ENCODE measurements around the gene C22orf42. TPM values are rescaled to one million over a fixed set of nuclear protein-coding genes. Genes with fewer than 3 reads are reported as not detected.
"Not testable (repeated sequence)": the region's sequence is repeated elsewhere in the genome, so short reads cannot be mapped to it uniquely, and the experiment has no call there.

Gene C22orf42
- total RNA-seq, 1 experiment from 2014 or later: not detected

GRCh38 chr22:32157632-32158031 is 1.5 kb downstream of the C22orf42 start:
- not testable (repeated sequence) for H3K9me3 Mint-ChIP-seq; H3K9ac ChIP-seq (ENCODE audit: extremely low read depth, insufficient read length, low read length); H3K56ac ChIP-seq (ENCODE audit: insufficient read length, low read depth, low read length); H3K4ac ChIP-seq (ENCODE audit: low read depth, low read length); H2BK12ac ChIP-seq (ENCODE audit: insufficient read length, low read depth, low read length); DNase-seq; H2AFZ ChIP-seq (ENCODE audit: low read length); H2BK5ac ChIP-seq (ENCODE audit: insufficient read length, low read length); H4K20me1 ChIP-seq (ENCODE audit: control insufficient read depth, insufficient read depth, insufficient read length); H3K14ac ChIP-seq (ENCODE audit: insufficient read depth, low read length); H3K4me3 Mint-ChIP-seq; H3K9me3 ChIP-seq (ENCODE audit: control insufficient read depth, low read depth, low read length); H4K8ac ChIP-seq (replicated peaks; ENCODE audit: insufficient read length, low read depth, low read length); H3K23me2 ChIP-seq (ENCODE audit: insufficient read length, low read depth, low read length, poor library complexity, severe bottlenecking); H3K27ac Mint-ChIP-seq; H3K23ac ChIP-seq (ENCODE audit: insufficient read length, low read depth, low read length); H4K5ac ChIP-seq (ENCODE audit: insufficient read length, low read depth, low read length); H3T11ph ChIP-seq (ENCODE audit: low read length); H2BK120ac ChIP-seq (ENCODE audit: low read depth, low read length, poor library complexity, severe bottlenecking); H3K27me3 ChIP-seq (ENCODE audit: insufficient read depth, low read length); H3K79me1 ChIP-seq (ENCODE audit: insufficient read depth, low read depth, low read length, poor library complexity, severe bottlenecking); H3K18ac ChIP-seq (ENCODE audit: insufficient read length, low read depth, low read length); H3K36me3 Mint-ChIP-seq (ENCODE audit: insufficient read depth in 1 of 3, low read depth in 3 of 3); H4K91ac ChIP-seq (ENCODE audit: insufficient read length, low read depth, low read length); H3K27ac ChIP-seq (ENCODE audit: insufficient read length, low read depth, low read length); H2BK20ac ChIP-seq (ENCODE audit: low read depth, low read length, poor library complexity, severe bottlenecking); H3K79me2 ChIP-seq (ENCODE audit: insufficient read depth, low read length); H2AK5ac ChIP-seq (ENCODE audit: insufficient read length, low read length); H3K4me1 ChIP-seq (ENCODE audit: insufficient read depth, low read length); H3K4me1 Mint-ChIP-seq; H2BK15ac ChIP-seq (ENCODE audit: low read depth, low read length); H3K4me2 ChIP-seq (ENCODE audit: insufficient read depth, insufficient read length, low read length)
- no CpG with 5 or more reads among the region's 5 CpGs for WGBS (ENCODE audit: extremely low coverage, insufficient read length, low lambda C conversion rate)
- H3K27me3 Mint-ChIP-seq (ENCODE audit: low read depth): peaks cover 24% of the 10 kb centered on the region

- H3K79me2 ChIP-seq (ENCODE audit: insufficient read depth, low read length); H3K56ac ChIP-seq (ENCODE audit: insufficient read length, low read depth, low read length); H2BK15ac ChIP-seq (ENCODE audit: low read depth, low read length); H3K9ac ChIP-seq (ENCODE audit: extremely low read depth, insufficient read length, low read length); H3K27ac Mint-ChIP-seq; H4K20me1 ChIP-seq (ENCODE audit: control insufficient read depth, insufficient read depth, insufficient read length); H3K18ac ChIP-seq (ENCODE audit: insufficient read length, low read depth, low read length); H3K27me3 ChIP-seq (ENCODE audit: insufficient read depth, low read length); H3K36me3 Mint-ChIP-seq (ENCODE audit: insufficient read depth in 1 of 3, low read depth in 3 of 3); DNase-seq; H3K4ac ChIP-seq (ENCODE audit: low read depth, low read length); H3T11ph ChIP-seq (ENCODE audit: low read length); H4K8ac ChIP-seq (replicated peaks; ENCODE audit: insufficient read length, low read depth, low read length); H3K9me3 Mint-ChIP-seq; H2BK5ac ChIP-seq (ENCODE audit: insufficient read length, low read length); H2BK120ac ChIP-seq (ENCODE audit: low read depth, low read length, poor library complexity, severe bottlenecking); H3K23ac ChIP-seq (ENCODE audit: insufficient read length, low read depth, low read length); H3K23me2 ChIP-seq (ENCODE audit: insufficient read length, low read depth, low read length, poor library complexity, severe bottlenecking); H3K4me1 ChIP-seq (ENCODE audit: insufficient read depth, low read length); H3K4me3 Mint-ChIP-seq; H3K14ac ChIP-seq (ENCODE audit: insufficient read depth, low read length); H3K79me1 ChIP-seq (ENCODE audit: insufficient read depth, low read depth, low read length, poor library complexity, severe bottlenecking); H2AFZ ChIP-seq (ENCODE audit: low read length); H3K9me3 ChIP-seq (ENCODE audit: control insufficient read depth, low read depth, low read length); H2BK12ac ChIP-seq (ENCODE audit: insufficient read length, low read depth, low read length); H3K4me2 ChIP-seq (ENCODE audit: insufficient read depth, insufficient read length, low read length); H3K27ac ChIP-seq (ENCODE audit: insufficient read length, low read depth, low read length); H2AK5ac ChIP-seq (ENCODE audit: insufficient read length, low read length); H4K5ac ChIP-seq (ENCODE audit: insufficient read length, low read depth, low read length); H4K91ac ChIP-seq (ENCODE audit: insufficient read length, low read depth, low read length); H2BK20ac ChIP-seq (ENCODE audit: low read depth, low read length, poor library complexity, severe bottlenecking): not testable (repeated sequence)
- H3K4me1 Mint-ChIP-seq: peaks cover 15% of the 10 kb centered on the region in 2 experiments
- WGBS (ENCODE audit: extremely low coverage, insufficient read length, low lambda C conversion rate): no CpG with 5 or more reads among the region's 4 CpGs
- peaks cover 24% of the 10 kb centered on the region for H3K27me3 Mint-ChIP-seq (ENCODE audit: low read depth)
Measured at GRCh38 chr22:32154727-32155126, 4.4 kb downstream of the C22orf42 start.

All from H9 (cell line).